HEK293 (cell line): ENCODE measurements around the gene EVX1.

Experiments used
- CTCF ChIA-PET: fragments of 350-600 bp; formaldehyde crosslinking; extraction: SDS; loops from one replicate; lab custom pipeline; 2021; ENCODE audit warnings: antibody characterized with exemption; lab: Yijun Ruan, JAX
- POLR2A ChIA-PET: fragments of 300-600 bp; formaldehyde crosslinking; extraction: SDS; loops from one replicate; lab custom pipeline; 2020; ENCODE audit warnings: antibody characterized with exemption, inconsistent platforms; lab: Yijun Ruan, JAX
- H3K27ac ChIP-seq: fragments of 200-500 bp; sonication (Bioruptor generic); 2 replicates; pipeline ENCODE4 v1.5.1; 2014; ENCODE audit warnings: low read depth, low read length, control low read depth, inconsistent platforms; ENCODE audit errors: extremely low read depth
- H3K36me3 ChIP-seq, 2 experiments: fragments of 200-500 bp in 1 of 2; sonication (Bioruptor generic) in 1 of 2; 1 replicate in 1 of 2; 2 replicates in 1 of 2; pipeline ENCODE4 v1.5.1; 2014 to 2017; ENCODE audit warnings: inconsistent platforms in 2 of 2, low read length in 2 of 2; ENCODE audit not compliant: control insufficient read depth in 2 of 2, insufficient read depth in 1 of 2
- H3K4me1 ChIP-seq: fragments of 200-500 bp; sonication (Bioruptor generic); 2 replicates; pipeline ENCODE4 v1.5.1; 2014; ENCODE audit warnings: mild to moderate bottlenecking, low read length, inconsistent platforms; ENCODE audit not compliant: control insufficient read depth, insufficient read depth
- H3K4me3 ChIP-seq: 2 replicates; pipeline ENCODE4 v1.5.1; 2011; ENCODE audit warnings: low read depth, mild to moderate bottlenecking, control low read depth, low read length, moderate library complexity
- H3K9me3 ChIP-seq: fragments of 200-500 bp; sonication (Bioruptor generic); 2 replicates; pipeline ENCODE4 v1.5.1; 2014; ENCODE audit warnings: low read depth, low read length, inconsistent platforms; ENCODE audit not compliant: control insufficient read depth, insufficient read depth
- AEBP2 ChIP-seq: fragments of 450-650 bp; formaldehyde crosslinking; IDR thresholded peaks from 2 replicates; pipeline ENCODE4 v1.5.1; 2016; ENCODE audit warnings: missing biosample characterization, missing genetic modification characterization, borderline replicate concordance
- HIC1 ChIP-seq: fragments of 450-650 bp; formaldehyde crosslinking; IDR thresholded peaks from 2 replicates; pipeline ENCODE4 v1.5.1; 2016; ENCODE audit warnings: missing biosample characterization, missing genetic modification characterization
- RBAK ChIP-seq: fragments of 450-650 bp; formaldehyde crosslinking; IDR thresholded peaks from 2 replicates; pipeline ENCODE4 v1.5.1; 2016; ENCODE audit warnings: missing biosample characterization, missing genetic modification characterization
- SCRT1 ChIP-seq: fragments of 450-650 bp; formaldehyde crosslinking; IDR thresholded peaks from 2 replicates; pipeline ENCODE4 v1.5.1; 2016; ENCODE audit warnings: missing biosample characterization, missing genetic modification characterization, borderline replicate concordance
- SCRT2 ChIP-seq: fragments of 450-650 bp; formaldehyde crosslinking; IDR thresholded peaks from 2 replicates; pipeline ENCODE4 v1.5.1; 2016; ENCODE audit warnings: missing biosample characterization, missing genetic modification characterization
- SP7 ChIP-seq: fragments of 450-650 bp; formaldehyde crosslinking; IDR thresholded peaks from 2 replicates; pipeline ENCODE4 v1.5.1; 2016; ENCODE audit warnings: missing biosample characterization, missing genetic modification characterization
- TRIM28 ChIP-seq: IDR thresholded peaks from 2 replicates; pipeline ENCODE4 v1.6.1; 2011; ENCODE audit warnings: low read length, control low read depth, borderline replicate concordance
- ZNF10 ChIP-seq: fragments of 450-650 bp; formaldehyde crosslinking; IDR thresholded peaks from 2 replicates; pipeline ENCODE4 v1.5.1; 2017; ENCODE audit warnings: missing biosample characterization, missing genetic modification characterization
- ZNF184 ChIP-seq: fragments of 450-650 bp; IDR thresholded peaks from 2 replicates; pipeline ENCODE4 v1.5.1; 2018; ENCODE audit warnings: missing biosample characterization, mild to moderate bottlenecking, missing genetic modification characterization
- ZNF248 ChIP-seq: fragments of 450-650 bp; formaldehyde crosslinking; IDR thresholded peaks from 2 replicates; pipeline ENCODE4 v1.5.1; 2017; ENCODE audit warnings: missing biosample characterization, missing genetic modification characterization
- ZNF335 ChIP-seq: fragments of 450-650 bp; formaldehyde crosslinking; conservative IDR thresholded peaks from 2 replicates; pipeline ENCODE4 v1.5.1; 2016; ENCODE audit warnings: missing biosample characterization, missing genetic modification characterization
- ZNF404 ChIP-seq: fragments of 450-650 bp; formaldehyde crosslinking; IDR thresholded peaks from 2 replicates; pipeline ENCODE4 v1.5.1; 2017; ENCODE audit warnings: missing biosample characterization, missing genetic modification characterization
- ZNF548 ChIP-seq: fragments of 450-650 bp; formaldehyde crosslinking; IDR thresholded peaks from 2 replicates; pipeline ENCODE4 v1.5.1; 2016; ENCODE audit warnings: missing biosample characterization, missing genetic modification characterization
- ZNF624 ChIP-seq: fragments of 450-650 bp; formaldehyde crosslinking; IDR thresholded peaks from 2 replicates; pipeline ENCODE4 v1.5.1; 2017; ENCODE audit warnings: missing biosample characterization, missing genetic modification characterization
- ZNF645 ChIP-seq: fragments of 450-650 bp; formaldehyde crosslinking; IDR thresholded peaks from 2 replicates; pipeline ENCODE4; 2016; ENCODE audit warnings: missing biosample characterization, missing genetic modification characterization
- ZNF785 ChIP-seq: fragments of 450-650 bp; formaldehyde crosslinking; IDR thresholded peaks from 2 replicates; pipeline ENCODE4 v1.5.1; 2016; ENCODE audit warnings: missing biosample characterization, missing genetic modification characterization
- TF ChIP-seq, protein P1 (sequence below): fragments of 450-650 bp; formaldehyde crosslinking; IDR thresholded peaks from 2 replicates; pipeline ENCODE4 v1.5.1; 2016; ENCODE audit warnings: missing biosample characterization, missing genetic modification characterization

Gene EVX1

GRCh38 chr7:27211764-27212204 lies 30.8 kb upstream of the EVX1 start:
- TF ChIP-seq SCRT2 (tag by site-specific recombination) (peak; percentile 63), RBAK (tag by site-specific recombination) (no peak)
- Histone ChIP-seq H3K9me3 (no peaks in the 10 kb centered on the region), H3K27ac (no peak overlapping the region), H3K4me3 (no peak overlapping the region), H3K4me1 (peaks cover 8% of the 10 kb centered on the region; the same call in 1 of the 2 replicates), H3K36me3 (no peaks in the 10 kb centered on the region)
- POLR2A ChIA-PET, result no interaction called here
- CTCF ChIA-PET, result interaction anchor here (0.5 to 1.1 kb wide), 4 partner anchors 16 to 563 kb away, joined by 3 read pairs; no protein-coding TSS in a partner anchor

DNA sequence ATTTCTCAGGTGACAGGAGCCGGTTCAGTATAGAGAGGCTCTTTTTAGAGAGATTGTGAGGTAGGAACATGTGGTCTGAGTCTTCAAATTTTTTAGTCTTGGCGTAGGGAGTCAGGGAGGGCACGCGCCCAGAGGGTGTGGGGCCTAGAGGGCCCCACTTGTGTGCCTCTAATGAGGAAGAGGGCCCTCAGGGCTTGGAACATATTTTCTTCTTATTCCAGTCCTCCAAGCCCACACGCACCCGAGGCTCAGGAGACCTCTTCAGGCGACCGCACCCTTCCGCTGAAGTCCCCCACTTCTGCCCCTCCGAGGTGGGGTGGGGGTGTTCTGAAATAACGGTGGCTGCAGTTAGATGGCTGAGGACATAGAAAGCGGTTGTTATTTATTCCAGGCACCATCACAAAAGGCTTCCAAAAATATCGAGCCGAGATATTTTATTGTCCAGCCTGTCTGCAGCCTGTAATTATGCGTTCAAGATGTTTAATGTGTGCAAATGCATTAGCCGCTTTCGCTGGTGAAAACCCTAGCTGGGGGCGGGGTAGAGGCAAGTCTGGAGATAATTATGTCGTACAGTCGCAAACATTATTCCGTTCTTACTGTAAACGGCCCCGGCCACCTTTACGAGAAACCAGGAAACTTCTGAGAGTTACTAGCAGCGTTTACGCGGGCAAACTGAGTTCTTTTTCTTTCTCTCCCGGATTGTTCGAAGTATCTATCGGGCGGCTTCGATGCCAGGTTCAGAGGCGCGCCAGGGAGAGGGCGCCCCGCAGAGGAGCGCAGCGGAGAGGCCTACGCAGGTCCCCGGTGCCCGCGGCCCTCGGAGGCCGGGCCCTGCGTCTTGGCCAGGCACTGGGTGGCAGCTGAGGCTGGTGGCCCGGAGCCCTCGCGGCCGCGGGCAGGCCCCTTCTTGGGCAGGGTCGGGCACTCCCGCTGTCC lies 29.8 kb upstream of the EVX1 start:
- TF ChIP-seq AEBP2 (tag by site-specific recombination), result no peak
- TF ChIP-seq SP7 (tag by site-specific recombination), result peak; percentile 74
- Histone ChIP-seq H3K27ac (no peak overlapping the region; the same call in 1 of the 2 replicates), H3K4me1 (peaks cover 8% of the 10 kb centered on the region; the same call in 1 of the 2 replicates), H3K4me3 (no peak overlapping the region), H3K36me3 (no peaks in the 10 kb centered on the region), H3K9me3 (no peaks in the 10 kb centered on the region)
- POLR2A ChIA-PET, result no interaction called here
- CTCF ChIA-PET, result interaction anchor here (0.6 kb wide), 1 partner anchor 10 kb away, joined by 3 read pairs; no protein-coding TSS in a partner anchor

DNA sequence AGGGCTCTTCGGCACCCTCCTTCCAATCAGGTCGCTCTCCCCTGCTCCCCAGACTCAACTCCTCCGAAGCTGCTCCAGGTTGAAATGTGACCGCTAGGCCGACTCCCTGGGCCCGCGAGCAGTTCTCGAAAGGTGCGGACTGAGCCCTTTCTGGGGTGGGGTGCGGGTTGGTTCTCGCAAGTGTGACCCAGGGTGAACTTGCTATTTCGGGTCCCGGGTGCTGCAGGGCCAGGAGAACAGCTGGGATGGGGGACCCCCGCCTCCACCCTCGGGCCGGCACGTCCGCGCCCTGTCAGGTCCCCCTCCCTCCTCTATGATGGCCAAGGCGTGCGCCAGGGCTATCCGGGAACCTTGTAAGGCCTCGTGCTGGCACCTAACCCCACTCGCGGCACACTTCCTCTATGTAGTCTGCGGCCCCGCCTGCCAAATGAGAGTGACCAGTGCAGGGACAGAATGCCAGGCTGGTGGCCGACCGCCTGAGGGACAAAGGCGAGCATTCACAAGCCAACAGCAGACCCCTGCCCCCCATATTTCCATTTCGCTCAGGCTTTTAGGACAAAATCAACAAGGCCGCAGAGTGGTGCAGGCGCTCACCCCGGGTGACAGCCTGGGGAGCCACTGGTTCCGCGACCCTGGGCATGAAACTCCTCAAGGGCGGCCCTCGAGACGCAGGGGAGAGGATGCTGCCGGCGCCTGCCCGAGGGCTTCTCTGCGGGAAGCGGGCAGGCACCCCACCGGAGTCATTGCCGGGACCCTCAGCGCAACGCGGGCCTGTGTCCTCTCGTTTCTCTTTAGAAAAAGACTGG lies 29.0 kb upstream of the EVX1 start:
- Histone ChIP-seq H3K4me3 (no peak overlapping the region), H3K36me3 (no peaks in the 10 kb centered on the region), H3K9me3 (no peaks in the 10 kb centered on the region), H3K4me1 (peaks cover 4% of the 10 kb centered on the region; the same call in 1 of the 2 replicates), H3K27ac (no peak overlapping the region; the same call in 1 of the 2 replicates)
- CTCF ChIA-PET, result interaction anchor here (0.6 kb wide), 1 partner anchor 9 kb away, joined by 3 read pairs; no protein-coding TSS in a partner anchor
- POLR2A ChIA-PET, result no interaction called here
- TF ChIP-seq ZNF10 (tag by site-specific recombination), result no peak
- TF ChIP-seq ZNF785 (tag by site-specific recombination), result no peak
- TF ChIP-seq ZNF548 (tag by site-specific recombination), result no peak

DNA sequence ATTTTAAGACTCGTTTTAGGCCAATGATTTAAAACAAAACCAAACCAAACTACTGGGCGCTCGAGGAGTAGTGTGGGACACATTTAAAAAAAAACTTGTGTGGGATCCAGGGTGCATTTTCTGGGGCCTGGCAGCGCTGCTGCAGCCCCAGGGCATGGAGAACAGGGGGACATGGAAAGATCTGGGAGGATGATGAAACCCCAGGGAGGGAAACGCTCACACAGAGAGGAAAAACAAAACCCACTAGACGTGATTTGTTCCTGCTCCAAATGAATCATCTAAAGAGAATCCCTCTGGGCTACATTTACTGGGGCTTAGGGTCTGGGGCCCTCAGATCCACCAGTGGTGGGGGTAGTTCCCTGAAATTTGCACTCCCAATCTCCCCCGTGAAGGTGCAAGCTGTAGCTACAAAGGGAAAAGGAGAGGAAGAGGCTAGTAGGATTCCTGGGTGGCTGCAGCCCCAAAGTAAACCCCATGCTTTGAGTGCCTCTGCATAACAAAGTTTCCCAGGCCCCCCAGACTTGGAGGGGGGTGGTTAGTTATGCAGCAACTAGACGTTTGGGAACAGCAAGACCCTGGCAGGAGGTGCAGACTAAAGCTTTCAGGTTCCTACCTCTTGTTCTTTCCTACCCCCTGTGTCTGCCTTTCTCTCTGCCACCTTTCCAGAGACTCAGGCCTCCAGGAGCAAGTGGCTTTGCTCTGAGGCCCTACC lies 28.2 kb upstream of the EVX1 start:
- CTCF ChIA-PET, result interaction anchor here (0.7 to 1.6 kb wide), 2 partner anchors 19 to 724 kb away, joined by 3 read pairs; no protein-coding TSS in a partner anchor
- no peak for TF ChIP-seq ZNF645 (tag by site-specific recombination)
- TF ChIP-seq SCRT1 (tag by site-specific recombination), result no peak
- no peak for TF ChIP-seq ZNF248
- no peak for TF ChIP-seq TRIM28
- TF ChIP-seq ZNF624 (tag by site-specific recombination), result no peak
- TF ChIP-seq ZNF335 (tag by site-specific recombination), result no peak
- TF ChIP-seq ZNF404 (tag by site-specific recombination), result no peak
- no peak for TF ChIP-seq SP7 (tag by site-specific recombination)
- no peak for TF ChIP-seq ZNF184 (tag by site-specific recombination)
- no peak for TF ChIP-seq HIC1 (tag by site-specific recombination)
- TF ChIP-seq, protein P1, sequence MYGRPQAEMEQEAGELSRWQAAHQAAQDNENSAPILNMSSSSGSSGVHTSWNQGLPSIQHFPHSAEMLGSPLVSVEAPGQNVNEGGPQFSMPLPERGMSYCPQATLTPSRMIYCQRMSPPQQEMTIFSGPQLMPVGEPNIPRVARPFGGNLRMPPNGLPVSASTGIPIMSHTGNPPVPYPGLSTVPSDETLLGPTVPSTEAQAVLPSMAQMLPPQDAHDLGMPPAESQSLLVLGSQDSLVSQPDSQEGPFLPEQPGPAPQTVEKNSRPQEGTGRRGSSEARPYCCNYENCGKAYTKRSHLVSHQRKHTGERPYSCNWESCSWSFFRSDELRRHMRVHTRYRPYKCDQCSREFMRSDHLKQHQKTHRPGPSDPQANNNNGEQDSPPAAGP (tag by site-specific recombination), result no peak

More for the DNA sequence above, 28.2 kb upstream of the EVX1 start:
- H3K9me3 ChIP-seq, result no peaks in the 10 kb centered on the region
- peaks cover 4% of the 10 kb centered on the region; the same call in 1 of the 2 replicates for H3K4me1 ChIP-seq
- H3K4me3 ChIP-seq, result no peak overlapping the region
- H3K27ac ChIP-seq, result no peak overlapping the region
- POLR2A ChIA-PET, result no interaction called here
- H3K36me3 ChIP-seq, result no peaks in the 10 kb centered on the region
